ENCODE measurements around the gene DCDC2.

The DCDC2 gene

GRCh38 chr6:24148154-24148570 lies 209.7 kb downstream of the DCDC2 start:
- DNase-seq (ENCODE audit: low read depth in 1 of 2, low spot score in 1 of 2) = no peak
- no peak for TF ChIP-seq CTCF (IDR thresholded peaks at IDR 0.05; ENCODE audit: insufficient read depth, low read length)
- no peak for TF ChIP-seq POLR2AphosphoS5 (IDR thresholded peaks at IDR 0.05; ENCODE audit: low read depth)
- TF ChIP-seq SPI1 (IDR thresholded peaks at IDR 0.05; ENCODE audit: borderline replicate concordance, low read depth) = no peak
- no peak for TF ChIP-seq REST (IDR thresholded peaks at IDR 0.05; ENCODE audit: insufficient replicate concordance, low read depth)
- TF ChIP-seq GABPA (IDR thresholded peaks at IDR 0.05; ENCODE audit: low read depth) = no peak
- H3K27ac ChIP-seq (replicated peaks) = no peak overlapping the region
- H3K27me3 ChIP-seq (ENCODE audit: insufficient read depth, poor library complexity, severe bottlenecking) = no peaks in the 10 kb centered on the region
- H3K4me3 ChIP-seq (replicated peaks; ENCODE audit: insufficient read depth, low read length) = no peak overlapping the region

- Histone ChIP-seq H3K4me3 (replicated peaks; ENCODE audit: insufficient read depth, low read length) (no peak overlapping the region), H3K27me3 (ENCODE audit: insufficient read depth, poor library complexity, severe bottlenecking) (no peaks in the 10 kb centered on the region), H3K27ac (replicated peaks) (no peak overlapping the region)
- no peak for DNase-seq (ENCODE audit: low read depth in 1 of 2, low spot score in 1 of 2)
- TF ChIP-seq GABPA (IDR thresholded peaks at IDR 0.05; ENCODE audit: low read depth) = no peak
- no peak for TF ChIP-seq REST (IDR thresholded peaks at IDR 0.05; ENCODE audit: insufficient replicate concordance, low read depth)
- no peak for TF ChIP-seq CTCF (IDR thresholded peaks at IDR 0.05; ENCODE audit: insufficient read depth, low read length)
- no peak for TF ChIP-seq POLR2AphosphoS5 (IDR thresholded peaks at IDR 0.05; ENCODE audit: low read depth)
These were observed 210.2 kb downstream of the DCDC2 start for GRCh38 chr6:24147511-24148153.

GRCh38 chr6:24146871-24147270 lies 211.0 kb downstream of the DCDC2 start:
- TF ChIP-seq POLR2AphosphoS5 (IDR thresholded peaks at IDR 0.05; ENCODE audit: low read depth) = no peak
- TF ChIP-seq CTCF (IDR thresholded peaks at IDR 0.05; ENCODE audit: insufficient read depth, low read length) = no peak
- TF ChIP-seq SPI1 (IDR thresholded peaks at IDR 0.05; ENCODE audit: borderline replicate concordance, low read depth) = no peak
- TF ChIP-seq REST (IDR thresholded peaks at IDR 0.05; ENCODE audit: insufficient replicate concordance, low read depth) = no peak
- TF ChIP-seq GABPA (IDR thresholded peaks at IDR 0.05; ENCODE audit: low read depth) = no peak
- no peak for DNase-seq (ENCODE audit: low read depth in 1 of 2, low spot score in 1 of 2)
- Histone ChIP-seq H3K27me3 (ENCODE audit: insufficient read depth, poor library complexity, severe bottlenecking) (no peaks in the 10 kb centered on the region), H3K4me3 (replicated peaks; ENCODE audit: insufficient read depth, low read length) (no peak overlapping the region), H3K27ac (replicated peaks) (no peak overlapping the region)

Data from HL-60 (cell line).